Spleen (tissue), 11 donors: ENCODE data around the gene CCDC171. TPM values are rescaled to one million over a fixed set of nuclear protein-coding genes. Genes with fewer than 3 reads are reported as not detected.

ENCODE experiments used
- DNase-seq: peaks from one replicate; pipeline ENCODE4 v3.0.0-alpha.2; 2020
- H3K27ac ChIP-seq, 8 donors: fragments of 200-600 bp; sonication (generic) in 7 of 8; 1 replicate in 4 of 8; 2 replicates in 4 of 8; pipeline versions ENCODE4 v1.5.0 to v1.8.0; 2016 to 2021; ENCODE audit warnings: inconsistent platforms in 4 of 8, mild to moderate bottlenecking in 4 of 8, moderate library complexity in 1 of 8
- H3K27me3 ChIP-seq, 7 donors: fragments of 200-600 bp; sonication (generic) in 6 of 7; replicated peaks in 1 of 7; 1 replicate in 4 of 7; 2 replicates in 3 of 7; pipeline versions ENCODE4 v1.5.0 to v1.8.0; 2016 to 2021; ENCODE audit warnings: inconsistent platforms in 3 of 7, mild to moderate bottlenecking in 1 of 7
- H3K36me3 ChIP-seq, 6 donors: fragments of 200-600 bp; sonication (generic) in 5 of 6; 1 replicate in 4 of 6; 2 replicates in 2 of 6; pipeline versions ENCODE4 v1.5.0 to v1.8.0; 2016 to 2021; ENCODE audit warnings: inconsistent platforms in 2 of 6
- H3K4me1 ChIP-seq, 6 donors: fragments of 200-600 bp; sonication (generic) in 5 of 6; 1 replicate in 3 of 6; 2 replicates in 3 of 6; pipeline versions ENCODE4 v1.5.0 to v1.8.0; 2016 to 2021; ENCODE audit warnings: inconsistent platforms in 3 of 6
- H3K4me3 ChIP-seq, 8 donors: fragments of 200-600 bp; sonication (generic) in 7 of 8; 1 replicate in 4 of 8; 2 replicates in 4 of 8; pipeline versions ENCODE4 v1.5.0 to v1.8.0; 2016 to 2021; ENCODE audit warnings: inconsistent platforms in 4 of 8, mild to moderate bottlenecking in 4 of 8, moderate library complexity in 2 of 8
- H3K9me3 ChIP-seq, 8 donors: fragments of 200-600 bp; sonication (generic) in 7 of 8; 1 replicate in 4 of 8; 2 replicates in 4 of 8; pipeline versions ENCODE4 v1.5.0 to v1.8.0; 2016 to 2021; ENCODE audit warnings: inconsistent platforms in 4 of 8
- POLR2A ChIP-seq, 3 donors: fragments of 450-650 bp; IDR thresholded peaks; one replicate each; pipeline ENCODE4 v1.5.1; 2017; ENCODE audit warnings: antibody characterized with exemption in 3 of 3, mild to moderate bottlenecking in 1 of 3
- POLR2AphosphoS5 ChIP-seq, 3 donors: sonication (generic); formaldehyde crosslinking; IDR thresholded peaks; one replicate each; pipeline ENCODE4 v1.5.1; 2017; ENCODE audit warnings: antibody characterized with exemption in 3 of 3
- WGBS, 5 donors: extraction: QIAGEN DNeasy Blood & Tissue Kit in 3 of 5; methylation state at CpG; one replicate each; pipeline versions ENCODE4 v1.1.5 to v1.1.7; 2013 to 2018; 5-methylcytosine and 5-hydroxymethylcytosine counted together
- intact Hi-C: fragments of 100-400 bp; cut with DNase I; formaldehyde crosslinking; loops from one replicate; pipeline ENCODE4 v1.15.0; 2023; ENCODE audit warnings: low total_unique reads
- polyA plus RNA-seq, 3 donors: library from polyadenylated mRNA; stranded (reverse); fragments of 200-250 nt; gene quantifications; one replicate each; pipeline ENCODE4 v1.2.1, GENCODE V29; 2013
- total RNA-seq, 7 donors: library from RNA; depleted of rRNA in 3 of 7; stranded (reverse); fragments of >200 nt in 3 of 7; fragmentation: NEBNext Ultra II Directional in 4 of 7; extraction: Animal tissue kit (Norgen Biotek cat#: 25700) in 4 of 7; gene quantifications; one replicate each; pipeline versions ENCODE4 v1.1.0 to v1.2.1, GENCODE V29; 2016 to 2021
- TF ChIP-seq, protein P1 (sequence below), 11 experiments: fragments of 200-600 bp in 7 of 11; fragments of 450-650 bp in 4 of 11; sonication (generic) in 4 of 11; IDR thresholded peaks in 8 of 11; conservative IDR thresholded peaks in 3 of 11; 1 replicate in 7 of 11; 2 replicates in 4 of 11; pipeline versions ENCODE4 v1.4.0 to v1.8.0; 2016 to 2021; ENCODE audit warnings: antibody characterized with exemption in 11 of 11, inconsistent platforms in 4 of 11, mild to moderate bottlenecking in 1 of 11
- donor health status: healthy with polysubstance abuse.
- donor health status: DM: no; HTN: no; CAD: no; lungs with moderate emphysema.
- donor health status: DM: no; HTN: no; CAD: no.
- donor health status: Bipolar disorder and iron deficiency.
- donor health status: healthy.
- donor health status: DM: no; HTN: no; CAD: no.
- donor health status: DM: yes; HTN: yes; CAD: no.

Gene CCDC171
- total and polyA plus RNA-seq, 10 donors, result 0.38 to 4.0 (median 2.0) TPM

DNA sequence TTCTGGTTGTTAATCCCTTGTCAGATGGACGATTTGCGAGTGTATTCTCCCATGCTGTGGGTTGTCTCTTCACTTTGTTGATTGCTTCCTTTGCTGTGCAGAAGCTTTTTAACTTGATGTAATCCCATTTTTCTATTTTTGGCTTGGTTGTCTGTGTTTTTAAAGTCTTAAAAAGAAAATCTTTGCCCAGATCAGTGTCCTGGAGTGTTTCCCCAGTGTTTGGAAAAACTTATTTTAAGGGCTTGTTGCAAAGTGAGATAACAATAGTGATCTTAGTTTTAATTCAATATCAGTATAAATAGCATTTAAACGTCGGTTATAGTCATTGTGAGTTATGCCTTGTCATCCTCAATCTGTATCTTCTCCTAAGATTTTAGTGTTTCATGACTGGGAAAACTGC is 329.5 kb downstream of the CCDC171 start:
- TF ChIP-seq POLR2AphosphoS5 (IDR thresholded peaks at IDR 0.05) (no peak), POLR2A (IDR thresholded peaks at IDR 0.05) (no peak)
- TF ChIP-seq, protein P1, sequence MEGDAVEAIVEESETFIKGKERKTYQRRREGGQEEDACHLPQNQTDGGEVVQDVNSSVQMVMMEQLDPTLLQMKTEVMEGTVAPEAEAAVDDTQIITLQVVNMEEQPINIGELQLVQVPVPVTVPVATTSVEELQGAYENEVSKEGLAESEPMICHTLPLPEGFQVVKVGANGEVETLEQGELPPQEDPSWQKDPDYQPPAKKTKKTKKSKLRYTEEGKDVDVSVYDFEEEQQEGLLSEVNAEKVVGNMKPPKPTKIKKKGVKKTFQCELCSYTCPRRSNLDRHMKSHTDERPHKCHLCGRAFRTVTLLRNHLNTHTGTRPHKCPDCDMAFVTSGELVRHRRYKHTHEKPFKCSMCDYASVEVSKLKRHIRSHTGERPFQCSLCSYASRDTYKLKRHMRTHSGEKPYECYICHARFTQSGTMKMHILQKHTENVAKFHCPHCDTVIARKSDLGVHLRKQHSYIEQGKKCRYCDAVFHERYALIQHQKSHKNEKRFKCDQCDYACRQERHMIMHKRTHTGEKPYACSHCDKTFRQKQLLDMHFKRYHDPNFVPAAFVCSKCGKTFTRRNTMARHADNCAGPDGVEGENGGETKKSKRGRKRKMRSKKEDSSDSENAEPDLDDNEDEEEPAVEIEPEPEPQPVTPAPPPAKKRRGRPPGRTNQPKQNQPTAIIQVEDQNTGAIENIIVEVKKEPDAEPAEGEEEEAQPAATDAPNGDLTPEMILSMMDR (IDR thresholded peaks at IDR 0.05 in 8 of 11, conservative IDR thresholded peaks at IDR 0.05 in 3 of 11), result no peak
- Histone ChIP-seq H3K27me3 (no peaks in the 10 kb centered on the region), H3K4me3 (no peak overlapping the region), H3K4me1 (no peaks in the 10 kb centered on the region), H3K27ac (no peak overlapping the region), H3K9me3 (no peaks in the 10 kb centered on the region), H3K36me3 (no peaks in the 10 kb centered on the region)
- intact Hi-C loops, result no loop called here
- 82 to 93% (median 86%) methylated on average over 4 of the region's 4 CpGs for WGBS, 5 donors
- DNase-seq, result no peak

DNA sequence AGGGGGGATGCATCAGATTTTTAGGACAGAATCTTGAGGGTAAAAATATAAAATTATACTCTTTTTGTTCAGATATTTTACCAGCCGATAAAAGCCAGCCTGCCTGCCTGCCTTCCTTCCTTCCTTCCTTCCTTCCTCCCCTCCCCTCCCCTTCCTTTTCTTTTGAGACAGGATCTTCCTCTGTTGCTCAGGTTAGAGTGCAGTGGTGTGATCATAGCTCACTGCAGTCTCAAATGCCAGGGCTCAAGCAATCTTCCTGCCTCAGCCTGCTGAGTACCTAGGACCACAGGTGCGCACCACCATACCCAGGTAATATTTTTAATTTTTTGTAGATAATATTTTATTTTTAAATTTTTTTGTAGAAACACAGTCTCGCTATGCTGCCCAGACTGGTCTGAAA is 330.0 kb downstream of the CCDC171 start:
- no peaks in the 10 kb centered on the region for H3K4me1 ChIP-seq
- H3K36me3 ChIP-seq, result no peaks in the 10 kb centered on the region
- H3K4me3 ChIP-seq, result no peak overlapping the region
- TF ChIP-seq POLR2AphosphoS5 (IDR thresholded peaks at IDR 0.05) (no peak), POLR2A (IDR thresholded peaks at IDR 0.05) (no peak)
- TF ChIP-seq, protein P1 (IDR thresholded peaks at IDR 0.05 in 8 of 11, conservative IDR thresholded peaks at IDR 0.05 in 3 of 11), result no peak
- H3K9me3 ChIP-seq, result no peaks in the 10 kb centered on the region
- no peak for DNase-seq
- no peaks in the 10 kb centered on the region for H3K27me3 ChIP-seq
- no peak overlapping the region for H3K27ac ChIP-seq
- 74 to 98% (median 85%) methylated on average over 3 of the region's 3 CpGs for WGBS, 5 donors
- intact Hi-C loops, result no loop called here

DNA sequence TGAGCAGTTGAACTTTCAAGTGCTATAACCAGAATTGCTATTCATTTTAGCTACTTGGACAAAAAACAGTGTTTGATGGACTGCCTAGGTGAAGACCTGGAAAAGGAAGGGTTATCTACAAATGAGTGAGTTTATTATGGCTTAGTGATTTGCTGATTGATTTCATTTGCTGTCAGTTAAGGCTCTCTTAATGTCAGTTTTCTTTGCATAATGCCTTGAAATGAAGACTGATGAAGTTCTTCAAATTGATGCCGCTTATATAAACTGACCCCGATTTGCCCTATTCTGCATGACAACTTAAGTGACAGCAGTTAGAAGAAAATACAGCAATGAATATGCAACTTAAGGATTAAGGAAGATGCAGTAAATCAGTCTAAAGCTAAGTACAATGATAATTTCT is 332.6 kb downstream of the CCDC171 start:
- H3K9me3 ChIP-seq, result no peaks in the 10 kb centered on the region
- DNase-seq, result no peak
- no peaks in the 10 kb centered on the region for H3K4me1 ChIP-seq
- H3K27me3 ChIP-seq, result no peaks in the 10 kb centered on the region
- intact Hi-C loops, result no loop called here
- no peak overlapping the region for H3K27ac ChIP-seq
- WGBS, 5 donors, result 72 to 90% (median 85%) methylated on average over 2 of the region's 2 CpGs
- H3K36me3 ChIP-seq, result no peaks in the 10 kb centered on the region
- TF ChIP-seq POLR2A (IDR thresholded peaks at IDR 0.05), result no peak
- no peak for TF ChIP-seq POLR2AphosphoS5 (IDR thresholded peaks at IDR 0.05)
- TF ChIP-seq, protein P1 (IDR thresholded peaks at IDR 0.05 in 8 of 11, conservative IDR thresholded peaks at IDR 0.05 in 3 of 11), result no peak
- no peak overlapping the region for H3K4me3 ChIP-seq

- Histone ChIP-seq H3K27me3 (no peaks in the 10 kb centered on the region), H3K36me3 (no peaks in the 10 kb centered on the region), H3K27ac (no peak overlapping the region), H3K4me1 (no peaks in the 10 kb centered on the region), H3K9me3 (peaks cover 0 to 12% (median 4%) of the 10 kb centered on the region in 8 donors), H3K4me3 (no peak overlapping the region)
- no peak for DNase-seq
- TF ChIP-seq POLR2AphosphoS5 (IDR thresholded peaks at IDR 0.05) (no peak), POLR2A (IDR thresholded peaks at IDR 0.05) (no peak)
- TF ChIP-seq, protein P1 (IDR thresholded peaks at IDR 0.05 in 8 of 11, conservative IDR thresholded peaks at IDR 0.05 in 3 of 11), result no peak
- 87 to 100% (median 94%) methylated on average over 1 of the region's 1 CpG for WGBS, 5 donors
- intact Hi-C loops, result no loop called here
These were observed 336.7 kb downstream of the CCDC171 start for GRCh38 chr9:15889555-15889954.
